K562 (cell line): ENCODE measurements around the gene HS3ST3B1. TPM values are rescaled to one million over a fixed set of nuclear protein-coding genes. Genes with fewer than 3 reads are reported as not detected.

ENCODE experiments used
- ATAC-seq: fragments of 200-7000 bp; cut with Tn5 transposase; 3 replicates; pipeline ENCODE4 v1.9.1; 2020; ENCODE audit warnings: moderate library complexity
- BruUV-seq: library from RNA; stranded (reverse); fragments of 400-500 nt; replicated peaks from 2 replicates; lab custom pipeline; 2021; lab: Mats Ljungman, UMichigan
- CTCF ChIA-PET: fragments of 300-600 bp; formaldehyde crosslinking; extraction: SDS; loops from one replicate; lab custom pipeline; 2021; ENCODE audit warnings: low intra/inter-chr PET ratio; lab: Yijun Ruan, JAX
- POLR2A ChIA-PET: fragments of 300-600, 350-650 bp; sonication (Branson Sonifier 250); formaldehyde crosslinking; extraction: SDS; loops from one replicate; lab custom pipeline; 2021; ENCODE audit warnings: antibody characterized with exemption, inconsistent platforms; lab: Yijun Ruan, JAX
- DNase-seq, 4 experiments: peaks; one replicate each; pipeline versions ENCODE4 v3.0.0 to v3.0.0-alpha.2; 2011 to 2018; ENCODE audit warnings: low spot score in 3 of 4, mixed read lengths in 3 of 4; ENCODE audit errors: extremely low read depth in 1 of 4
- FAIRE-seq: peaks from 2 replicates; lab custom pipeline; 2011; peaks lifted over from hg19 to GRCh38; lab: Jason Lieb, UNC
- H2AFZ ChIP-seq: 2 replicates; pipeline ENCODE4 v1.6.0; 2011; ENCODE audit warnings: low read depth, low read length, control low read depth, inconsistent platforms
- H3K27ac ChIP-seq: fragments of 200-600 bp; 3 replicates; pipeline ENCODE4 v1.8.0; 2011; ENCODE audit warnings: low read depth, mild to moderate bottlenecking, control low read depth, inconsistent platforms, low read length, moderate library complexity, mixed read lengths; ENCODE audit errors: extremely low read depth
- H3K27me3 ChIP-seq, 2 experiments: fragments of 300-600 bp in 1 of 2; 2 replicates in 1 of 2; 3 replicates in 1 of 2; pipeline versions ENCODE4 v1.6.0 to v1.8.0; 2011; ENCODE audit warnings: inconsistent platforms in 2 of 2, low read length in 2 of 2, mild to moderate bottlenecking in 1 of 2, mixed read lengths in 1 of 2, moderate library complexity in 1 of 2; ENCODE audit not compliant: control insufficient read depth in 2 of 2, insufficient read depth in 2 of 2
- H3K36me3 ChIP-seq: fragments of 300-600 bp; 3 replicates; pipeline ENCODE4 v1.8.0; 2011; ENCODE audit warnings: mild to moderate bottlenecking, low read length, inconsistent platforms; ENCODE audit not compliant: control insufficient read depth, insufficient read depth
- H3K4me1 ChIP-seq, 2 experiments: fragments of 200-600 bp in 1 of 2; replicated peaks in 1 of 2; 2 replicates in 1 of 2; 3 replicates in 1 of 2; pipeline versions ENCODE4 v1.5.1 to v1.8.0; 2011; ENCODE audit warnings: inconsistent platforms in 2 of 2, low read length in 2 of 2, mild to moderate bottlenecking in 1 of 2, mixed read lengths in 1 of 2, moderate library complexity in 1 of 2; ENCODE audit not compliant: control insufficient read depth in 2 of 2, insufficient read depth in 2 of 2
- H3K4me2 ChIP-seq: 2 replicates; pipeline ENCODE4 v1.6.1; 2011; ENCODE audit warnings: low read length, control low read depth, inconsistent platforms, mixed read lengths; ENCODE audit not compliant: insufficient read depth
- H3K4me3 ChIP-seq: fragments of 200-600 bp; sonication (generic), shearing (Covaris generic); 2 replicates; pipeline ENCODE4 v1.5.1; 2016; ENCODE audit warnings: control low read depth, inconsistent platforms
- H3K79me2 ChIP-seq: fragments of 200-600 bp; 3 replicates; pipeline ENCODE4 v1.8.0; 2011; ENCODE audit warnings: low read length, inconsistent platforms; ENCODE audit not compliant: control insufficient read depth, insufficient read depth
- H3K9ac ChIP-seq, 2 experiments: 2 replicates each; pipeline versions ENCODE4 v1.6.0 to v1.6.1; 2011; ENCODE audit warnings: low read depth in 2 of 2, low read length in 2 of 2, control low read depth in 1 of 2, inconsistent platforms in 1 of 2, mild to moderate bottlenecking in 1 of 2, mixed read lengths in 1 of 2; ENCODE audit not compliant: insufficient read depth in 1 of 2
- H3K9me1 ChIP-seq: one replicate; pipeline ENCODE4 v1.6.0; 2011; ENCODE audit warnings: inconsistent platforms, mild to moderate bottlenecking, low read length, moderate library complexity; ENCODE audit not compliant: control insufficient read depth, insufficient read depth
- H3K9me3 ChIP-seq: replicated peaks from 2 replicates; pipeline ENCODE4 v1.5.1; 2011; ENCODE audit warnings: low read depth, low read length, inconsistent platforms; ENCODE audit not compliant: control insufficient read depth, insufficient read depth
- H4K20me1 ChIP-seq: replicated peaks from 2 replicates; pipeline ENCODE4 v1.6.1; 2011; ENCODE audit warnings: low read length, inconsistent platforms, mixed read lengths; ENCODE audit not compliant: control insufficient read depth, insufficient read depth
- ESRRB ChIP-seq: fragments of 250-450 bp; sonication (Bioruptor Pico); IDR thresholded peaks from 2 replicates; pipeline ENCODE4 v1.5.0; 2020; ENCODE audit warnings: mild to moderate bottlenecking, moderate library complexity, borderline replicate concordance
- EZH2 ChIP-seq: IDR thresholded peaks from 2 replicates; pipeline ENCODE4 v1.6.1; 2012; ENCODE audit warnings: low read depth, mild to moderate bottlenecking, inconsistent platforms, low read length, borderline replicate concordance
- KDM1A ChIP-seq, 2 experiments: fragments of 450-650 bp; IDR thresholded peaks; 2 replicates each; pipeline ENCODE4 v1.6.1; 2016; ENCODE audit warnings: mild to moderate bottlenecking in 2 of 2
- LCOR ChIP-seq: sonication (generic); formaldehyde crosslinking; IDR thresholded peaks from 2 replicates; pipeline ENCODE4 v1.8.0; 2022; ENCODE audit warnings: mild to moderate bottlenecking, missing genetic modification reagents
- LEF1 ChIP-seq: fragments of 450-650 bp; IDR thresholded peaks from 2 replicates; pipeline ENCODE4 v1.6.1; 2016; ENCODE audit warnings: mild to moderate bottlenecking
- MEF2A ChIP-seq: IDR thresholded peaks from 2 replicates; pipeline ENCODE4 v1.6.1; 2011; ENCODE audit warnings: low read depth, mild to moderate bottlenecking, low read length, moderate library complexity; ENCODE audit not compliant: control insufficient read depth
- NFXL1 ChIP-seq: fragments of 450-650 bp; formaldehyde crosslinking; IDR thresholded peaks from 2 replicates; pipeline ENCODE4 v1.4.0; 2021; ENCODE audit warnings: mild to moderate bottlenecking
- NR1H2 ChIP-seq: sonication (generic); formaldehyde crosslinking; IDR thresholded peaks from 2 replicates; pipeline ENCODE4 v1.4.0; 2020; ENCODE audit warnings: mild to moderate bottlenecking, missing genetic modification reagents
- NUFIP1 ChIP-seq: fragments of 450-650 bp; IDR thresholded peaks from 2 replicates; pipeline ENCODE4 v1.6.1; 2018; ENCODE audit not compliant: partially characterized antibody
- SNIP1 ChIP-seq: fragments of 450-650 bp; IDR thresholded peaks from 2 replicates; pipeline ENCODE4 v1.7.1; 2017; ENCODE audit warnings: low read depth, mild to moderate bottlenecking
- TCF7L2 ChIP-seq: fragments of 150-350 bp; IDR thresholded peaks from 2 replicates; pipeline ENCODE4 v1.6.1; 2016; ENCODE audit warnings: low read depth, mild to moderate bottlenecking, low read length, moderate library complexity
- ZNF282 ChIP-seq: sonication (generic); formaldehyde crosslinking; IDR thresholded peaks from 2 replicates; pipeline ENCODE4 v1.8.1; 2023; ENCODE audit warnings: missing genetic modification reagents
- ZNF766 ChIP-seq: fragments of 200-800 bp; sonication (Bioruptor generic); conservative IDR thresholded peaks from 2 replicates; pipeline ENCODE4 v1.6.1; 2016; ENCODE audit warnings: missing genetic modification characterization, missing compliant biosample characterization
- WGBS: fragments of 100-300 bp; shearing (Covaris generic); methylation state at CpG from one replicate; pipeline ENCODE4 v1.1.6; 2016; ENCODE audit warnings: low coverage, mixed read lengths; ENCODE audit not compliant: insufficient coverage; ENCODE audit errors: missing lambda C conversion rate; 5-methylcytosine and 5-hydroxymethylcytosine counted together
- in situ Hi-C: fragments of 300-500 bp; cut with MboI; formaldehyde crosslinking; loops from 4 replicates; pipeline ENCODE4 v1.15.0; 2018; ENCODE audit warnings: inconsistent platforms, mixed read lengths
- intact Hi-C: fragments of 100-400 bp; cut with micrococcal nuclease; formaldehyde crosslinking; loops from 2 replicates; pipeline ENCODE4 v1.14.2; 2022
- polyA plus RNA-seq, 8 experiments: library from polyadenylated mRNA; depleted of rRNA in 4 of 8; stranded (reverse) in 5 of 8; unstranded in 3 of 8; fragments of >200 nt; fragmentation: Nextera tagmentation in 2 of 8; fragmentation: Illumina TruSeq in 1 of 8; extraction: Ambion mirVana in 2 of 8; extraction: Trizol in 1 of 8; gene quantifications; 2 replicates each; pipeline versions ENCODE4 v1.2.1 to v1.2.3, GENCODE V29; 2011 to 2014; ENCODE audit warnings: inconsistent platforms in 1 of 8, missing spikeins in 1 of 8
- total RNA-seq, 7 experiments: library from RNA; depleted of rRNA in 6 of 7; stranded (reverse); fragments of >200 nt in 6 of 7; fragmentation: Illumina TruSeq in 2 of 7; extraction: Trizol in 2 of 7; gene quantifications; 2 replicates each; pipeline versions ENCODE4 v1.2.1 to v1.2.3, GENCODE V29; 2011 to 2021; ENCODE audit warnings: low replicate concordance in 1 of 7
- TF ChIP-seq, protein P1 (sequence below): fragments of 450-650 bp; IDR thresholded peaks from 2 replicates; pipeline ENCODE4 v1.6.1; 2016; ENCODE audit warnings: missing biosample characterization, missing genetic modification characterization
- TF ChIP-seq, protein P2 (sequence below): fragments of 250-450 bp; sonication (Bioruptor Pico); IDR thresholded peaks from 2 replicates; pipeline ENCODE4 v1.4.0; 2020; ENCODE audit warnings: mild to moderate bottlenecking
- TF ChIP-seq, protein P3 (sequence below): fragments of 450-650 bp; IDR thresholded peaks from 2 replicates; pipeline ENCODE4 v1.6.1; 2016; ENCODE audit warnings: mild to moderate bottlenecking
- TF ChIP-seq, protein P4 (sequence below): fragments of 250-450 bp; sonication (Bioruptor Pico); IDR thresholded peaks from 2 replicates; pipeline ENCODE4 v1.4.0; 2020

Gene HS3ST3B1
- total and polyA plus RNA-seq, 9 of the 15 experiments (the other 6 are each of a cell fraction or from before 2014, with no cell fraction given), result 1.9 to 12.9 (median 3.7) TPM

DNA sequence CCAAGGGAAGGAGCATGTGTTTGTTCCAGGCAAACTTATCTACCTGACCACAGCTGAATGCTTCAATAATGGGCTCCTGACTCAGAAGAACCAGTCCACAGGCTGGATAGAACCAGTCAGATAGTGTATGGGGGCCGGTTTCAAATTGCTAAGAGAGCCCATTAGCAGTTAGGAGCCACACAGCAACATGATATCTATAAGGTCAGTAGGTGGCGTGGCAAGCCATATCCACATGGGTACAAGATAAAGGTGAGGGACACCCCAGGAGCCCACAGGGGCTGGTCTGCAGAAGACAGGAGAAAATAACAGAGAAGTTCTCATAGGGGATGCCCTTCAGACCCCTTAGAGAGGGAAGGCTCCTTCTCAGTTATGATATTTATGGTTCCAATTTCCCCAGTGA, 32.6 kb upstream of the HS3ST3B1 start:
- H3K79me2 ChIP-seq, result no peaks in the 10 kb centered on the region
- no TSS peak for BruUV-seq
- DNase-seq, result no peak
- no peak overlapping the region for H3K9ac ChIP-seq
- no peaks in the 10 kb centered on the region for H3K9me3 ChIP-seq
- no peaks in the 10 kb centered on the region; a peak in 1 of 5 replicates for H3K27me3 ChIP-seq
- no peaks in the 10 kb centered on the region for H3K36me3 ChIP-seq
- H4K20me1 ChIP-seq, result no peaks in the 10 kb centered on the region
- TF ChIP-seq ZNF766 (CRISPR knock-in tag) (no peak), NUFIP1 (no peak), KDM1A (IDR thresholded peaks at IDR 0.05) (no peak), TCF7L2 (no peak), SNIP1 (no peak), NFXL1 (CRISPR knock-in tag) (no peak), ZNF282 (CRISPR knock-in tag) (no peak), LEF1 (no peak), LCOR (CRISPR knock-in tag) (no peak), EZH2 (no peak), MEF2A (no peak), ESRRB (CRISPR knock-in tag) (no peak), NR1H2 (CRISPR knock-in tag) (no peak)
- TF ChIP-seq, protein P1, sequence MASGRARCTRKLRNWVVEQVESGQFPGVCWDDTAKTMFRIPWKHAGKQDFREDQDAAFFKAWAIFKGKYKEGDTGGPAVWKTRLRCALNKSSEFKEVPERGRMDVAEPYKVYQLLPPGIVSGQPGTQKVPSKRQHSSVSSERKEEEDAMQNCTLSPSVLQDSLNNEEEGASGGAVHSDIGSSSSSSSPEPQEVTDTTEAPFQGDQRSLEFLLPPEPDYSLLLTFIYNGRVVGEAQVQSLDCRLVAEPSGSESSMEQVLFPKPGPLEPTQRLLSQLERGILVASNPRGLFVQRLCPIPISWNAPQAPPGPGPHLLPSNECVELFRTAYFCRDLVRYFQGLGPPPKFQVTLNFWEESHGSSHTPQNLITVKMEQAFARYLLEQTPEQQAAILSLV (tag), result no peak
- TF ChIP-seq, protein P2, sequence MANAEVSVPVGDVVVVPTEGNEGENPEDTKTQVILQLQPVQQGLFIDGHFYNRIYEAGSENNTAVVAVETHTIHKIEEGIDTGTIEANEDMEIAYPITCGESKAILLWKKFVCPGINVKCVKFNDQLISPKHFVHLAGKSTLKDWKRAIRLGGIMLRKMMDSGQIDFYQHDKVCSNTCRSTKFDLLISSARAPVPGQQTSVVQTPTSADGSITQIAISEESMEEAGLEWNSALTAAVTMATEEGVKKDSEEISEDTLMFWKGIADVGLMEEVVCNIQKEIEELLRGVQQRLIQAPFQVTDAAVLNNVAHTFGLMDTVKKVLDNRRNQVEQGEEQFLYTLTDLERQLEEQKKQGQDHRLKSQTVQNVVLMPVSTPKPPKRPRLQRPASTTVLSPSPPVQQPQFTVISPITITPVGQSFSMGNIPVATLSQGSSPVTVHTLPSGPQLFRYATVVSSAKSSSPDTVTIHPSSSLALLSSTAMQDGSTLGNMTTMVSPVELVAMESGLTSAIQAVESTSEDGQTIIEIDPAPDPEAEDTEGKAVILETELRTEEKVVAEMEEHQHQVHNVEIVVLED (CRISPR knock-in tag), result no peak
- TF ChIP-seq, protein P3, sequence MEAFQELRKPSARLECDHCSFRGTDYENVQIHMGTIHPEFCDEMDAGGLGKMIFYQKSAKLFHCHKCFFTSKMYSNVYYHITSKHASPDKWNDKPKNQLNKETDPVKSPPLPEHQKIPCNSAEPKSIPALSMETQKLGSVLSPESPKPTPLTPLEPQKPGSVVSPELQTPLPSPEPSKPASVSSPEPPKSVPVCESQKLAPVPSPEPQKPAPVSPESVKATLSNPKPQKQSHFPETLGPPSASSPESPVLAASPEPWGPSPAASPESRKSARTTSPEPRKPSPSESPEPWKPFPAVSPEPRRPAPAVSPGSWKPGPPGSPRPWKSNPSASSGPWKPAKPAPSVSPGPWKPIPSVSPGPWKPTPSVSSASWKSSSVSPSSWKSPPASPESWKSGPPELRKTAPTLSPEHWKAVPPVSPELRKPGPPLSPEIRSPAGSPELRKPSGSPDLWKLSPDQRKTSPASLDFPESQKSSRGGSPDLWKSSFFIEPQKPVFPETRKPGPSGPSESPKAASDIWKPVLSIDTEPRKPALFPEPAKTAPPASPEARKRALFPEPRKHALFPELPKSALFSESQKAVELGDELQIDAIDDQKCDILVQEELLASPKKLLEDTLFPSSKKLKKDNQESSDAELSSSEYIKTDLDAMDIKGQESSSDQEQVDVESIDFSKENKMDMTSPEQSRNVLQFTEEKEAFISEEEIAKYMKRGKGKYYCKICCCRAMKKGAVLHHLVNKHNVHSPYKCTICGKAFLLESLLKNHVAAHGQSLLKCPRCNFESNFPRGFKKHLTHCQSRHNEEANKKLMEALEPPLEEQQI, result no peak
- TF ChIP-seq, protein P4, sequence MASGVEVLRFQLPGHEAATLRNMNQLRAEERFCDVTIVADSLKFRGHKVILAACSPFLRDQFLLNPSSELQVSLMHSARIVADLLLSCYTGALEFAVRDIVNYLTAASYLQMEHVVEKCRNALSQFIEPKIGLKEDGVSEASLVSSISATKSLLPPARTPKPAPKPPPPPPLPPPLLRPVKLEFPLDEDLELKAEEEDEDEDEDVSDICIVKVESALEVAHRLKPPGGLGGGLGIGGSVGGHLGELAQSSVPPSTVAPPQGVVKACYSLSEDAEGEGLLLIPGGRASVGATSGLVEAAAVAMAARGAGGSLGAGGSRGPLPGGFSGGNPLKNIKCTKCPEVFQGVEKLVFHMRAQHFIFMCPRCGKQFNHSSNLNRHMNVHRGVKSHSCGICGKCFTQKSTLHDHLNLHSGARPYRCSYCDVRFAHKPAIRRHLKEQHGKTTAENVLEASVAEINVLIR (CRISPR knock-in tag), result no peak
- in situ Hi-C loops (no loop called here), intact Hi-C loops (no loop called here)
- H3K4me3 ChIP-seq, result no peak overlapping the region
- 0% methylated on average over 2 of the region's 2 CpGs for WGBS
- H3K4me2 ChIP-seq, result no peak overlapping the region
- H3K27ac ChIP-seq, result no peak overlapping the region
- ChIA-PET POLR2A (no interaction called here), CTCF (no interaction called here)
- no peaks in the 10 kb centered on the region for H3K4me1 ChIP-seq
- ATAC-seq, result no peak
- no peak overlapping the region for H2AFZ ChIP-seq
- H3K9me1 ChIP-seq, result no peaks in the 10 kb centered on the region
- FAIRE-seq, result no peak
